Esophagus muscularis mucosa (tissue), 4 donors: ENCODE measurements around the gene CEBPZ.

Source experiments
- EP300 ChIP-seq: sonication (generic); formaldehyde crosslinking; IDR thresholded peaks from one replicate; pipeline ENCODE4 v1.6.1; 2017; ENCODE audit warnings: antibody characterized with exemption
- POLR2A ChIP-seq: fragments of 450-650 bp; IDR thresholded peaks from one replicate; pipeline ENCODE4 v1.6.1; 2017; ENCODE audit warnings: antibody characterized with exemption, moderate library complexity, mild to moderate bottlenecking, low read depth
- TF ChIP-seq, protein P1 (sequence below), 3 experiments: fragments of 200-600 bp in 2 of 3; fragments of 450-650 bp in 1 of 3; sonication (generic) in 2 of 3; IDR thresholded peaks; one replicate each; pipeline ENCODE4 v1.5.1; 2017 to 2019; ENCODE audit warnings: antibody characterized with exemption in 3 of 3, mild to moderate bottlenecking in 2 of 3, moderate library complexity in 1 of 3

DNA sequence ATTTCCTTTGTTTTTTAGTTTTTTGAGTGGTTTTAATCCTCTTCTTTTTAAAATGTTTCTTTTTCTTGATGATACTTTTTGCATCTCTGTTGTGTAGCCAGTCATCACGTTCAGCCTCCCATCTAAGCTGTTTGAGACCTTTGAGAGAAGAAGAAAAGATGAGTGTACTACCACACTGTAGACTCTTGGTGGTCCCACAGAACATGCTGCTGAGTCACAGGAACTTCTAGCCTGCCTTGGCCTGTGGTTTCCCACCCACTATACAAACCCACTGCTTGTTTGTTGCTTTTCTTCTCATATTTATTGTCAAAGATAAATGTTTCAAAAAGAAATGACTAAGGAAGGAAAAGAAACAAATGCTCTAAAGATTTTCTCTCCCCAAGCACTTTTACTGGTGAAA, 29.6 kb downstream of the CEBPZ start:
- TF ChIP-seq EP300, result no peak
- TF ChIP-seq POLR2A, result no peak
- TF ChIP-seq, protein P1, sequence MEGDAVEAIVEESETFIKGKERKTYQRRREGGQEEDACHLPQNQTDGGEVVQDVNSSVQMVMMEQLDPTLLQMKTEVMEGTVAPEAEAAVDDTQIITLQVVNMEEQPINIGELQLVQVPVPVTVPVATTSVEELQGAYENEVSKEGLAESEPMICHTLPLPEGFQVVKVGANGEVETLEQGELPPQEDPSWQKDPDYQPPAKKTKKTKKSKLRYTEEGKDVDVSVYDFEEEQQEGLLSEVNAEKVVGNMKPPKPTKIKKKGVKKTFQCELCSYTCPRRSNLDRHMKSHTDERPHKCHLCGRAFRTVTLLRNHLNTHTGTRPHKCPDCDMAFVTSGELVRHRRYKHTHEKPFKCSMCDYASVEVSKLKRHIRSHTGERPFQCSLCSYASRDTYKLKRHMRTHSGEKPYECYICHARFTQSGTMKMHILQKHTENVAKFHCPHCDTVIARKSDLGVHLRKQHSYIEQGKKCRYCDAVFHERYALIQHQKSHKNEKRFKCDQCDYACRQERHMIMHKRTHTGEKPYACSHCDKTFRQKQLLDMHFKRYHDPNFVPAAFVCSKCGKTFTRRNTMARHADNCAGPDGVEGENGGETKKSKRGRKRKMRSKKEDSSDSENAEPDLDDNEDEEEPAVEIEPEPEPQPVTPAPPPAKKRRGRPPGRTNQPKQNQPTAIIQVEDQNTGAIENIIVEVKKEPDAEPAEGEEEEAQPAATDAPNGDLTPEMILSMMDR (IDR thresholded peaks at IDR 0.05), result no peak
